Lower leg skin (tissue), 4 donors: ENCODE data around the gene NOTCH2. TPM values are rescaled to one million over a fixed set of nuclear protein-coding genes. Genes with fewer than 3 reads are reported as not detected.
"Not testable (repeated sequence)": the region's sequence is repeated elsewhere in the genome, so short reads cannot be mapped to it uniquely, and the experiment has no call there.

Experiments used
- DNase-seq, 2 donors: peaks; one replicate each; pipeline ENCODE4 v3.0.0-alpha.2; 2019; ENCODE audit warnings: low spot score in 2 of 2
- H3K4me3 ChIP-seq: fragments of 200-600 bp; sonication (generic); 2 replicates; pipeline ENCODE4 v1.5.1; 2017; ENCODE audit warnings: mild to moderate bottlenecking, low read depth; ENCODE audit not compliant: poor library complexity, severe bottlenecking
- CTCF ChIP-seq, 3 donors: fragments of 450-650 bp; IDR thresholded peaks; one replicate each; pipeline ENCODE4 v1.5.1; 2016; ENCODE audit warnings: antibody characterized with exemption in 3 of 3, mild to moderate bottlenecking in 3 of 3, moderate library complexity in 2 of 3
- POLR2A ChIP-seq, 2 donors: fragments of 450-650 bp; IDR thresholded peaks; one replicate each; pipeline ENCODE4 v1.6.1; 2016 to 2017; ENCODE audit warnings: antibody characterized with exemption in 2 of 2, mild to moderate bottlenecking in 1 of 2, moderate library complexity in 1 of 2
- WGBS, 2 donors: methylation state at CpG; one replicate each; pipeline ENCODE4 v1.1.5; 2018; 5-methylcytosine and 5-hydroxymethylcytosine counted together
- intact Hi-C: fragments of 100-400 bp; cut with DNase I; formaldehyde crosslinking; loops from one replicate; pipeline ENCODE4 v1.15.0; 2023; ENCODE audit warnings: low total_unique reads
- total RNA-seq, 4 donors: library from RNA; depleted of rRNA; stranded (reverse); fragments of >200 nt; gene quantifications; one replicate each; pipeline ENCODE4 v1.1.0, GENCODE V29; 2016

NOTCH2 gene
- total RNA-seq, 4 donors from 2014 or later = 102 to 169 (median 132) TPM

- TF ChIP-seq CTCF (IDR thresholded peaks at IDR 0.05) (no peak), POLR2A (IDR thresholded peaks at IDR 0.05) (no peak)
- intact Hi-C loops = no loop called here
- WGBS, 2 donors = 16 to 20% methylated on average over 1 of the region's 1 CpG
- no peak overlapping the region for H3K4me3 ChIP-seq
- DNase-seq = no peak
Measured at GRCh38 chr1:119981986-119982815, 87.3 kb downstream of the NOTCH2 start.

DNA sequence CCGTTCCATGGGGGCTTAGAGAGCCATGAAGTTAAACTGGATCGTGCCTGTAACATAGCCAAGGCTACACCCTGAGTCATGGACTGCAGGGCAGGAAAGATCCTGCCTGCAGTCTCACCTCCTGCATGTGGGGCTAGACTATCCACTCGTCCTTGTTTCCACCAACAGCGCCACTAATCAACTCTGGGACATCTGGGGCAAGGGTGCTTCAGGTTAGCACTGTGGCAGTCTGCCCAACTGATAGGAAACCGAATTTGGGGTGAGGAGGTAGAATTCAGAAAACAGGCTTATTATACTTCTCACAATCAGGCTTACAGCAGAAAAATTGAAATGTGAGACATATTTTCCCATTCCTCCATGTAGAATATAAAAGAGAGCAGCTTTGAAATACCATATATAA, 88.0 kb downstream of the NOTCH2 start:
- TF ChIP-seq CTCF (IDR thresholded peaks at IDR 0.05) = no peak
- TF ChIP-seq POLR2A (IDR thresholded peaks at IDR 0.05) = no peak
- intact Hi-C loops = no loop called here
- 81 to 87% methylated on average over 5 of the region's 5 CpGs for WGBS, 2 donors
- no peak for DNase-seq
- H3K4me3 ChIP-seq = no peak overlapping the region

DNA sequence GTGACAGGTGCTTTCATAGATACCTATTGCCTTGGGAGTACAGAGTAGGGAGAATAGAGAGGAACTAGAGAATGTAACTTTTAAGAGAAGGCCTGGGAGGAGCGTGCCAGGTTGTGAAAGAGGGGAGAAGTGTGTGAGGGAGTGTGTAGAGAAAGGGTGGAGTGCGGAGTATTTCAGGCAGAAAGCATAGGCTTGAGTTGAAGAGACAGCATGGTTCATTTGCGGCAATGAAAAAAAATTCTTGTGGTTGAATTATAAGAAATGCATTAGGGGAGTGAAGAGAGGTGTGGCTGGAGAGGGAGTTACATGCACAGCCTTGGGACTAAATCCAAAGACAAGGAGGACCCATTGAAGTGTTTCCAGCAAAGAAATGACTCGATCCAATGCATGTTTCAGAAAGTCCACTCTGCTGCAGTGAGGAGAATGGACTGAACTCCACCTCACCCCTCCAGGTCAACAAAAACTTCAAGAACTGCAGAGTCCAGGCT, 91.4 kb downstream of the NOTCH2 start:
- WGBS, 2 donors = 62 to 64% methylated on average over 4 of the region's 4 CpGs
- intact Hi-C loops = no loop called here
- no peak overlapping the region for H3K4me3 ChIP-seq
- DNase-seq = no peak
- TF ChIP-seq CTCF (IDR thresholded peaks at IDR 0.05) = no peak
- no peak for TF ChIP-seq POLR2A (IDR thresholded peaks at IDR 0.05)

GRCh38 chr1:119977113-119977736, 92.2 kb downstream of the NOTCH2 start:
- intact Hi-C loops, H3K4me3 ChIP-seq, DNase-seq: not testable (repeated sequence)
- 95% methylated on average over 8 of the region's 8 CpGs for WGBS, 2 donors

- DNase-seq = peak; percentile 60 to 83
- 45 to 65% methylated on average over 5 of the region's 5 CpGs for whole genome bisulfite sequencing, 2 donors
- intact Hi-C loops = not testable (repeated sequence)
Measured at GRCh38 chr1:119975582-119976254, 93.7 kb downstream of the NOTCH2 start.

GRCh38 chr1:119975006-119975405, 94.5 kb downstream of the NOTCH2 start:
- TF ChIP-seq CTCF (IDR thresholded peaks at IDR 0.05) (no peak), POLR2A (IDR thresholded peaks at IDR 0.05) (no peak)
- WGBS, 2 donors = 79 to 96% methylated on average over 2 of the region's 2 CpGs

More at GRCh38 chr1:119975582-119976254, 93.7 kb downstream of the NOTCH2 start:
- H3K4me3 ChIP-seq = not testable (repeated sequence)

More at GRCh38 chr1:119975006-119975405, 94.5 kb downstream of the NOTCH2 start:
- H3K4me3 ChIP-seq = no peak overlapping the region
- no peak for DNase-seq
- intact Hi-C loops = no loop called here
